ENCODE results near the gene PLEKHA5.

PLEKHA5 gene

GRCh38 chr12:19230896-19231295, 101.4 kb downstream of the PLEKHA5 start:
- H3K4me3 ChIP-seq (ENCODE audit: low read depth, low read length) = no peak overlapping the region
- TF ChIP-seq CTCF (conservative IDR thresholded peaks at IDR 0.05; ENCODE audit: low read depth, low read length) = no peak
- DNase-seq (ENCODE audit: low read depth) = no peak

- DNase-seq (ENCODE audit: low read depth) = peak; percentile 50
- TF ChIP-seq CTCF (conservative IDR thresholded peaks at IDR 0.05; ENCODE audit: low read depth, low read length) = no peak
- H3K4me3 ChIP-seq (ENCODE audit: low read depth, low read length) = no peak overlapping the region
These were observed 104.7 kb downstream of the PLEKHA5 start for GRCh38 chr12:19234171-19234704.

- TF ChIP-seq CTCF (conservative IDR thresholded peaks at IDR 0.05; ENCODE audit: low read depth, low read length) = no peak
- no peak overlapping the region for H3K4me3 ChIP-seq (ENCODE audit: low read depth, low read length)
- peak; percentile 81 for DNase-seq (ENCODE audit: low read depth)
These were observed 105.7 kb downstream of the PLEKHA5 start for GRCh38 chr12:19234981-19235871.

- no peak for TF ChIP-seq CTCF (conservative IDR thresholded peaks at IDR 0.05; ENCODE audit: low read depth, low read length)
- peak; percentile 81 for DNase-seq (ENCODE audit: low read depth)
- peak overlapping the region; percentile 36 for H3K4me3 ChIP-seq (ENCODE audit: low read depth, low read length)
These were observed 107.1 kb downstream of the PLEKHA5 start for GRCh38 chr12:19236656-19237055.

GRCh38 chr12:19238540-19238939, 109.0 kb downstream of the PLEKHA5 start:
- no peak for TF ChIP-seq CTCF (conservative IDR thresholded peaks at IDR 0.05; ENCODE audit: low read depth, low read length)
- H3K4me3 ChIP-seq (ENCODE audit: low read depth, low read length) = peak overlapping the region; percentile 17
- no peak for DNase-seq (ENCODE audit: low read depth)

- DNase-seq (ENCODE audit: low read depth) = no peak
- H3K4me3 ChIP-seq (ENCODE audit: low read depth, low read length) = no peak overlapping the region
These were observed 109.6 kb downstream of the PLEKHA5 start for GRCh38 chr12:19239102-19239501.

More at GRCh38 chr12:19239102-19239501, 109.6 kb downstream of the PLEKHA5 start:
- TF ChIP-seq CTCF (conservative IDR thresholded peaks at IDR 0.05; ENCODE audit: low read depth, low read length) = no peak
